HEK293T (cell line): ENCODE measurements around the gene LAMB1.

Source experiments
- ARNT ChIP-seq: fragments of 450-650 bp; IDR thresholded peaks from 2 replicates; pipeline ENCODE4 v1.6.1; 2017; ENCODE audit warnings: mild to moderate bottlenecking
- ELF4 ChIP-seq: fragments of 450-650 bp; IDR thresholded peaks from 2 replicates; pipeline ENCODE4 v1.6.1; 2017; ENCODE audit warnings: antibody characterized with exemption
- FOXK2 ChIP-seq: fragments of 450-650 bp; IDR thresholded peaks from 2 replicates; pipeline ENCODE4 v1.6.1; 2016; ENCODE audit warnings: mild to moderate bottlenecking
- FOXM1 ChIP-seq: fragments of 450-650 bp; IDR thresholded peaks from 2 replicates; pipeline ENCODE4 v1.6.1; 2017; ENCODE audit warnings: mild to moderate bottlenecking, borderline replicate concordance
- SP1 ChIP-seq: fragments of 450-650 bp; IDR thresholded peaks from 2 replicates; pipeline ENCODE4 v1.6.1; 2017
- SUZ12 ChIP-seq: fragments of 450-650 bp; IDR thresholded peaks from 2 replicates; pipeline ENCODE4 v1.6.1; 2016; ENCODE audit warnings: mild to moderate bottlenecking
- TARDBP ChIP-seq: fragments of 450-650 bp; IDR thresholded peaks from 2 replicates; pipeline ENCODE4 v1.6.1; 2016
- ZNF384 ChIP-seq: fragments of 450-650 bp; IDR thresholded peaks from 2 replicates; pipeline ENCODE4 v1.6.1; 2016
- TF ChIP-seq, protein P1 (sequence below): fragments of 450-650 bp; IDR thresholded peaks from 2 replicates; pipeline ENCODE4 v1.6.1; 2016

GRCh38 chr7:107902381-107902780, 100.6 kb downstream of the LAMB1 start:
- TF ChIP-seq SUZ12, result no peak
- no peak for TF ChIP-seq ELF4
- no peak for TF ChIP-seq SP1
- TF ChIP-seq, protein P1, sequence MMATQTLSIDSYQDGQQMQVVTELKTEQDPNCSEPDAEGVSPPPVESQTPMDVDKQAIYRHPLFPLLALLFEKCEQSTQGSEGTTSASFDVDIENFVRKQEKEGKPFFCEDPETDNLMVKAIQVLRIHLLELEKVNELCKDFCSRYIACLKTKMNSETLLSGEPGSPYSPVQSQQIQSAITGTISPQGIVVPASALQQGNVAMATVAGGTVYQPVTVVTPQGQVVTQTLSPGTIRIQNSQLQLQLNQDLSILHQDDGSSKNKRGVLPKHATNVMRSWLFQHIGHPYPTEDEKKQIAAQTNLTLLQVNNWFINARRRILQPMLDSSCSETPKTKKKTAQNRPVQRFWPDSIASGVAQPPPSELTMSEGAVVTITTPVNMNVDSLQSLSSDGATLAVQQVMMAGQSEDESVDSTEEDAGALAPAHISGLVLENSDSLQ, result no peak
- TF ChIP-seq ARNT, result no peak
- TF ChIP-seq TARDBP, result no peak
- TF ChIP-seq FOXM1, result no peak
- no peak for TF ChIP-seq ZNF384
- no peak for TF ChIP-seq FOXK2
